Endothelial cell (in vitro differentiated cells): Measurements from ENCODE around the gene CHST12. TPM values are rescaled to one million over a fixed set of nuclear protein-coding genes. Genes with fewer than 3 reads are reported as not detected.

Experiments used
- DNase-seq: peaks from one replicate; pipeline ENCODE4 v3.0.0; 2021; ENCODE audit warnings: low spot score
- H3K27ac Mint-ChIP-seq: one replicate; pipeline ENCODE4 v1.8.0; 2021; ENCODE audit warnings: mixed read lengths, inconsistent platforms; ENCODE audit not compliant: unreplicated experiment
- H3K27me3 Mint-ChIP-seq: one replicate; pipeline ENCODE4 v1.8.0; 2021; ENCODE audit warnings: mild to moderate bottlenecking, moderate library complexity, mixed read lengths, inconsistent platforms; ENCODE audit not compliant: unreplicated experiment
- H3K36me3 Mint-ChIP-seq: one replicate; pipeline ENCODE4 v1.8.0; 2021; ENCODE audit warnings: mild to moderate bottlenecking, low read depth, mixed read lengths, inconsistent platforms; ENCODE audit not compliant: unreplicated experiment
- H3K4me1 Mint-ChIP-seq: one replicate; pipeline ENCODE4 v1.8.0; 2021; ENCODE audit warnings: mild to moderate bottlenecking, mixed read lengths, inconsistent platforms; ENCODE audit not compliant: unreplicated experiment
- H3K4me3 Mint-ChIP-seq: one replicate; pipeline ENCODE4 v1.8.0; 2021; ENCODE audit warnings: mild to moderate bottlenecking, mixed read lengths, inconsistent platforms; ENCODE audit not compliant: unreplicated experiment
- H3K9me3 Mint-ChIP-seq: one replicate; pipeline ENCODE4 v1.8.0; 2021; ENCODE audit warnings: mixed read lengths, inconsistent platforms; ENCODE audit not compliant: unreplicated experiment
- CTCF ChIP-seq: fragments of 200-600 bp; sonication (generic); IDR thresholded peaks from one replicate; pipeline ENCODE4 v1.5.0; 2021; ENCODE audit warnings: antibody characterized with exemption; ENCODE audit not compliant: unreplicated experiment
- total RNA-seq: library from RNA; stranded (reverse); fragmentation: NEBNext Ultra II Directional; extraction: Animal tissue kit (Norgen Biotek cat#: 25700); gene quantifications from one replicate; pipeline ENCODE4 v1.2.1, GENCODE V29; 2021; ENCODE audit not compliant: unreplicated experiment

CHST12 gene
- total RNA-seq, 1 donor from 2014 or later, result 26.9 TPM

- Mint-ChIP-seq H3K27ac (no peak overlapping the region), H3K4me1 (peaks cover 2% of the 10 kb centered on the region), H3K4me3 (no peak overlapping the region), H3K27me3 (peaks cover 3% of the 10 kb centered on the region), H3K9me3 (no peaks in the 10 kb centered on the region), H3K36me3 (peaks cover 3% of the 10 kb centered on the region)
- DNase-seq, result no peak
- TF ChIP-seq CTCF, result no peak
Observed at GRCh38 chr7:2487586-2488271, 84.3 kb downstream of the CHST12 start.

- no peak for DNase-seq
- peaks cover 2% of the 10 kb centered on the region for H3K4me1 Mint-ChIP-seq
- H3K27me3 Mint-ChIP-seq, result peaks cover 3% of the 10 kb centered on the region
- TF ChIP-seq CTCF, result no peak
- no peak overlapping the region for H3K27ac Mint-ChIP-seq
- H3K4me3 Mint-ChIP-seq, result no peak overlapping the region
- H3K36me3 Mint-ChIP-seq, result peaks cover 3% of the 10 kb centered on the region
- no peaks in the 10 kb centered on the region for H3K9me3 Mint-ChIP-seq
Observed at GRCh38 chr7:2488272-2488645, 84.8 kb downstream of the CHST12 start.

- Mint-ChIP-seq H3K4me1 (peaks cover 2% of the 10 kb centered on the region), H3K27ac (no peak overlapping the region), H3K9me3 (no peaks in the 10 kb centered on the region), H3K4me3 (no peak overlapping the region), H3K27me3 (peaks cover 5% of the 10 kb centered on the region), H3K36me3 (peaks cover 3% of the 10 kb centered on the region)
- DNase-seq, result no peak
- TF ChIP-seq CTCF, result no peak
Observed at GRCh38 chr7:2488681-2489080, 85.3 kb downstream of the CHST12 start.

GRCh38 chr7:2490181-2490651 lies 86.8 kb downstream of the CHST12 start:
- H3K27ac Mint-ChIP-seq, result no peak overlapping the region
- H3K27me3 Mint-ChIP-seq, result peaks cover 5% of the 10 kb centered on the region
- H3K4me1 Mint-ChIP-seq, result peaks cover 2% of the 10 kb centered on the region
- H3K36me3 Mint-ChIP-seq, result no peaks in the 10 kb centered on the region
- no peak for TF ChIP-seq CTCF
- no peak overlapping the region for H3K4me3 Mint-ChIP-seq
- no peak for DNase-seq
- H3K9me3 Mint-ChIP-seq, result no peaks in the 10 kb centered on the region

- H3K4me1 Mint-ChIP-seq, result peaks cover 4% of the 10 kb centered on the region
- no peaks in the 10 kb centered on the region for H3K36me3 Mint-ChIP-seq
- no peak overlapping the region for H3K4me3 Mint-ChIP-seq
- no peak for TF ChIP-seq CTCF
- H3K27me3 Mint-ChIP-seq, result peaks cover 6% of the 10 kb centered on the region
- H3K27ac Mint-ChIP-seq, result no peak overlapping the region
- DNase-seq, result no peak
- H3K9me3 Mint-ChIP-seq, result no peaks in the 10 kb centered on the region
Observed at GRCh38 chr7:2492038-2492437, 88.6 kb downstream of the CHST12 start.
